Muscle layer of duodenum (tissue), 2 donors: Measurements from ENCODE around the gene SMCHD1.
A peak's percentile ranks its signal among the peaks of the same experiment; 100 is the strongest.
"Not testable (repeated sequence)": the region's sequence is repeated elsewhere in the genome, so short reads cannot be mapped to it uniquely, and the experiment has no call there.

ENCODE experiments used
- H3K27ac ChIP-seq: one replicate; pipeline ENCODE4 v1.7.0; 2013; ENCODE audit warnings: mild to moderate bottlenecking, low read length
- H3K27me3 ChIP-seq: one replicate; pipeline ENCODE4 v1.7.0; 2013; ENCODE audit warnings: low read depth, mild to moderate bottlenecking, control low read depth, low read length
- H3K36me3 ChIP-seq, 2 donors: one replicate each; pipeline ENCODE4 v1.7.0; 2013; ENCODE audit warnings: low read length in 2 of 2, control low read depth in 1 of 2, mild to moderate bottlenecking in 1 of 2; ENCODE audit not compliant: insufficient read depth in 2 of 2, control insufficient read depth in 1 of 2
- H3K4me1 ChIP-seq, 2 donors: one replicate each; pipeline ENCODE4 v1.7.0; 2013; ENCODE audit warnings: low read length in 2 of 2, mild to moderate bottlenecking in 2 of 2, control low read depth in 1 of 2, moderate library complexity in 1 of 2; ENCODE audit not compliant: insufficient read depth in 2 of 2, control insufficient read depth in 1 of 2
- H3K4me3 ChIP-seq, 2 donors: one replicate each; pipeline ENCODE4 v1.7.0; 2013; ENCODE audit warnings: low read length in 2 of 2, low read depth in 1 of 2, mild to moderate bottlenecking in 1 of 2
- H3K9me3 ChIP-seq, 2 donors: one replicate each; pipeline ENCODE4 v1.7.0; 2013; ENCODE audit warnings: low read length in 2 of 2, control low read depth in 1 of 2, mild to moderate bottlenecking in 1 of 2; ENCODE audit not compliant: control insufficient read depth in 1 of 2
- donor health status: healthy.

SMCHD1 gene

GRCh38 chr18:2657788-2658458 is 2.4 kb downstream of the SMCHD1 start:
- no peaks in the 10 kb centered on the region for H3K27me3 ChIP-seq
- peak overlapping the region; percentile 59 to 90 for H3K4me3 ChIP-seq
- H3K36me3 ChIP-seq, result no peaks in the 10 kb centered on the region
- H3K9me3 ChIP-seq, result no peaks in the 10 kb centered on the region
- H3K4me1 ChIP-seq, result peaks cover 12 to 16% of the 10 kb centered on the region in 2 donors
- peak overlapping the region; percentile 58 for H3K27ac ChIP-seq

GRCh38 chr18:2660849-2661248 is 5.3 kb downstream of the SMCHD1 start:
- not testable (repeated sequence) for H3K27me3 ChIP-seq, H3K36me3 ChIP-seq, H3K4me3 ChIP-seq, H3K27ac ChIP-seq, H3K9me3 ChIP-seq
- peaks cover 8 to 31% of the 10 kb centered on the region in 2 donors for H3K4me1 ChIP-seq

DNA sequence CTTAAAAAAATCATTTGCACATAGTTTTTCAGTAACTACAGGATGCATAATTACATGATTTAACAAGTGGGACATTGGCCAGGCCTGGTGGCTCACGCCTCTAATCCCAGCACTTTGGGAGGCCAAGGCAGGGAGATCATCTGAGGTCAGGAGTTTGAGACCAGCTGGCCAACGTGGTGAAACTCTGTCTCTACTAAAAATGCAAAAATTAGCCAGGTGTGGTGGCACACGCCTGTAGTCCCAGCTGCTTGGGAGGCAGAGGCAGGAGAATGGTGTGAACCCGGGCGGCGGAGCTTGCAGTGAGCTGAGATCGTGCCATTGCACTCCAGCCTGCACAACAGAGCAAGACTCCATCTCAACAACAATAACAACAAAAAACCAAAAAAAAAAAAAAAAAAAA is 6.8 kb downstream of the SMCHD1 start:
- peaks cover 8 to 31% of the 10 kb centered on the region in 2 donors for H3K4me1 ChIP-seq
- not testable (repeated sequence) for H3K9me3 ChIP-seq, H3K27me3 ChIP-seq, H3K36me3 ChIP-seq, H3K27ac ChIP-seq, H3K4me3 ChIP-seq

- H3K36me3 ChIP-seq, result peaks cover 9% of the 10 kb centered on the region in 2 donors
- H3K9me3 ChIP-seq, result no peaks in the 10 kb centered on the region
- no peak overlapping the region for H3K27ac ChIP-seq
- H3K27me3 ChIP-seq, result no peaks in the 10 kb centered on the region
- no peak overlapping the region for H3K4me3 ChIP-seq
- peaks cover 5 to 26% of the 10 kb centered on the region in 2 donors for H3K4me1 ChIP-seq
Observed at GRCh38 chr18:2662990-2663389, 7.5 kb downstream of the SMCHD1 start.

GRCh38 chr18:2672410-2672809 is 16.9 kb downstream of the SMCHD1 start:
- peaks cover 38 to 60% of the 10 kb centered on the region in 2 donors for H3K36me3 ChIP-seq
- H3K4me1 ChIP-seq, result no peaks in the 10 kb centered on the region
- no peaks in the 10 kb centered on the region for H3K27me3 ChIP-seq
- H3K27ac ChIP-seq, result no peak overlapping the region
- no peaks in the 10 kb centered on the region for H3K9me3 ChIP-seq
- no peak overlapping the region for H3K4me3 ChIP-seq

GRCh38 chr18:2672872-2673271 is 17.3 kb downstream of the SMCHD1 start:
- Histone ChIP-seq H3K4me3 (no peak overlapping the region), H3K36me3 (peaks cover 37 to 58% of the 10 kb centered on the region in 2 donors), H3K9me3 (no peaks in the 10 kb centered on the region), H3K4me1 (no peaks in the 10 kb centered on the region), H3K27ac (no peak overlapping the region), H3K27me3 (no peaks in the 10 kb centered on the region)

GRCh38 chr18:2678933-2679332 is 23.4 kb downstream of the SMCHD1 start:
- H3K4me3 ChIP-seq, H3K27ac ChIP-seq, H3K9me3 ChIP-seq, H3K27me3 ChIP-seq, H3K4me1 ChIP-seq: not testable (repeated sequence)
- peaks cover 7 to 26% of the 10 kb centered on the region in 2 donors for H3K36me3 ChIP-seq

- Histone ChIP-seq H3K4me1 (peaks cover 0 to 10% of the 10 kb centered on the region in 2 donors), H3K9me3 (no peaks in the 10 kb centered on the region), H3K27me3 (no peaks in the 10 kb centered on the region), H3K36me3 (peaks cover 3 to 19% of the 10 kb centered on the region in 2 donors), H3K4me3 (no peak overlapping the region), H3K27ac (no peak overlapping the region)
Observed at GRCh38 chr18:2680216-2680792, 24.8 kb downstream of the SMCHD1 start.

GRCh38 chr18:2681993-2682603 is 26.6 kb downstream of the SMCHD1 start:
- Histone ChIP-seq H3K4me3 (no peak overlapping the region), H3K27ac (no peak overlapping the region), H3K36me3 (peaks cover 0 to 19% of the 10 kb centered on the region in 2 donors), H3K4me1 (peaks cover 0 to 10% of the 10 kb centered on the region in 2 donors), H3K9me3 (peaks cover 5% of the 10 kb centered on the region in 2 donors), H3K27me3 (no peaks in the 10 kb centered on the region)

DNA sequence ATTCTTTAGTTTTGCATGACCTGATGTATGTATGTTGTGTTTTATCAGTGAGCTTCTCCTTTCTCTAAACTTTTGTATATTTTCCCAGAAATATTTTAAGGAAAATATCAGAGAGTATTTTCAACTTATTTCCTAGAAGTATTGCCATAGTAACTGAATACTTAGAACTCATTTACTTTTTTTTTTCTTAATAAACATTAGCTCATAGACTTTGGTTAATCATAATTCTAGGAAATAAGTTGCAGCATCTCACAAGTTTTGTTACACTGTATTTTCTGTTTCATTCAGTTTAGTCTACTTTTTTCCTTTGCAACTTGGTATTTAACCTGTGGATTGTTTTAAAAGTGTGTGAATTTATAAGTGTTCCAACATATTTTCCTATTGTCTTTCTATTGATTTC is 27.5 kb downstream of the SMCHD1 start:
- Histone ChIP-seq H3K9me3 (peaks cover 5% of the 10 kb centered on the region in 2 donors), H3K27ac (no peak overlapping the region)

DNA sequence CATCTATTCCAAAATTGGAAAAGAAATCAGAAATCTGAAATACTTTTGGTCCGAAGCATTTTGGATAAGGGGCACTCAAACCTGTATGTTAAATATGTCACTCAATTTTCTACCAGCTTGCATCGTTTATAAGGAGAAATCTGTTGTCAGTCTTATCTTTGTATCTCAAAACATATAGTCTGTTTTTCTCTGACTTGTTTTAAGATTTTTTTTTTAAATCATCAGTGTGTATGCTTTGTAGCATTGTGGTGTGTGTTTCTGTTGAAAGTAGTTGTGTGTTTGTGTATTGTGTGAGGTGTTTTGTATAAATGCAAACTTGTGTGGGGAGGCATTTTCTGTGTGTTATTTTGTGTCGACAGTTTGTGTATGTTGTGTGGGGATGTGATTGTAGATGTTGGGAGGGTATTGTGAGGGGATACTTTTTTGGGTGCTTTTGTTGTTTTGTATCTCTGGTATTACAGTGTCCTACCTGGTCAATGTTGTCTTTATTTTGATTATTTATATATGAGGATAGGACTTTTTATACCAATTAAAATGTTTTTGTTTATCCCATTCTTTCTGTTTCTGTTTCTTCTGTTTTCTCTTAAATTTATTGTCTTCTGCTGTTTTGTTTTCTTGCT is 30.9 kb downstream of the SMCHD1 start:
- Histone ChIP-seq H3K27ac (no peak overlapping the region), H3K4me1 (peaks cover 0 to 10% of the 10 kb centered on the region in 2 donors), H3K4me3 (no peak overlapping the region), H3K27me3 (no peaks in the 10 kb centered on the region), H3K9me3 (peaks cover 5% of the 10 kb centered on the region in 2 donors), H3K36me3 (peaks cover 23 to 27% of the 10 kb centered on the region in 2 donors)

More for the DNA sequence above, 27.5 kb downstream of the SMCHD1 start:
- Histone ChIP-seq H3K36me3 (peaks cover 4 to 19% of the 10 kb centered on the region in 2 donors), H3K27me3 (no peaks in the 10 kb centered on the region), H3K4me1 (peaks cover 0 to 10% of the 10 kb centered on the region in 2 donors), H3K4me3 (no peak overlapping the region)
